Tibial nerve (tissue), 4 donors: Measurements from ENCODE around the gene AGBL3.

Experiments
- CTCF ChIP-seq, 5 experiments: fragments of 200-600 bp in 3 of 5; fragments of 450-650 bp in 2 of 5; sonication (generic) in 3 of 5; IDR thresholded peaks; one replicate each; pipeline ENCODE4 v1.5.1; 2016 to 2019; ENCODE audit warnings: antibody characterized with exemption in 5 of 5, mild to moderate bottlenecking in 3 of 5, moderate library complexity in 2 of 5
- EP300 ChIP-seq, 2 donors: sonication (generic); formaldehyde crosslinking; IDR thresholded peaks; one replicate each; pipeline ENCODE4 v1.6.1; 2017; ENCODE audit warnings: antibody characterized with exemption in 2 of 2, mild to moderate bottlenecking in 1 of 2
- POLR2A ChIP-seq, 2 donors: fragments of 450-650 bp; IDR thresholded peaks; one replicate each; pipeline ENCODE4 v1.6.1; 2017; ENCODE audit warnings: antibody characterized with exemption in 2 of 2, mild to moderate bottlenecking in 2 of 2, moderate library complexity in 2 of 2

- no peak for TF ChIP-seq CTCF (IDR thresholded peaks at IDR 0.05)
- TF ChIP-seq POLR2A (IDR thresholded peaks at IDR 0.05): no peak
- TF ChIP-seq EP300 (IDR thresholded peaks at IDR 0.05): no peak
Observed at GRCh38 chr7:134949171-134949570, 37.1 kb upstream of the AGBL3 start.
